H1 (cell line): ENCODE data around the gene ZNF691.

ENCODE experiments used
- CTCF ChIP-seq, 3 experiments: IDR thresholded peaks; 1 replicate in 2 of 3; 2 replicates in 1 of 3; pipeline versions ENCODE4 v1.5.1 to v1.6.1; 2011; ENCODE audit warnings: low read length in 3 of 3, mild to moderate bottlenecking in 3 of 3, inconsistent platforms in 2 of 3, low read depth in 1 of 3, moderate library complexity in 1 of 3; ENCODE audit not compliant: insufficient read depth in 1 of 3; ENCODE audit errors: control extremely low read depth in 1 of 3
- EZH2 ChIP-seq: fragments of 200-600 bp; sonication (generic); IDR thresholded peaks from 2 replicates; pipeline ENCODE4 v1.7.1; 2012; ENCODE audit warnings: low read depth, mild to moderate bottlenecking, moderate library complexity, low read length, inconsistent platforms; ENCODE audit not compliant: severe bottlenecking
- PHF8 ChIP-seq: fragments of 200-600 bp; sonication (generic); conservative IDR thresholded peaks from 2 replicates; pipeline ENCODE4 v1.7.1; 2012; ENCODE audit warnings: low read depth, mild to moderate bottlenecking, inconsistent platforms, low read length, moderate library complexity
- TCF12 ChIP-seq: IDR thresholded peaks from 2 replicates; pipeline ENCODE4 v1.6.1; 2011; ENCODE audit warnings: low read depth, mild to moderate bottlenecking, low read length

DNA sequence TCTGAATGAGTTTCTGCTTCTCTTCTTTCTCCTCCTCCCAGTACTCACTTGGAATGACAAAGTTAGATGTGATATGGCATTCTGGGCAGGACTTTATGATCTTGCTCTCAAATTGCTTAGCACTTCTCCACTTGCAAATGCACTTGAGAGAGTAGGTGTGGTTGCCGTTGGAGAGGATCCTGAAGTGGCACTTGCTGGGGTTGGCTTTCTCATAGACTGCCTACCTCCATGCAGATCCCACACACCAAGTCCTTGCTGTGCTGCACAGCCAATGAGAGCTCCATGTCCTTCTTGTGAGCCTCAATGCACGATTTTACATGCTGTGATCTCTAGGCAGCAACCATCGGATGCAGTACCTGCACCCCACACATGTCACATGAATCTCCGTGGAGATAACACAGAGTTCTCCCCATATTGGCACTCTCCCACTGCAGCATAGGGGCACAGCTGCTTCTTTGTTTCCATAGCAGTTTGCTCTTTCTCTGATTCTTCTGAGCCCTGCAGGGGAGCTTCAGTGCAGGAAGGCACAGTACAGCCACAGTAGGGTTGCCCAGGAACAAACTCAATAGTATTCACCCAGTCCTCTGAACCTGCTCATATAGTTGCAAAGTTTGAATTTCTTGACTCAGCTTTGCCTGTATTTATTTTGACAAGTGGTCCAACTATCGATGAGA lies 45.2 kb downstream of the ZNF691 start:
- TF ChIP-seq CTCF (IDR thresholded peaks at IDR 0.05; ENCODE audit: control extremely low read depth in 1 of 3, insufficient read depth in 1 of 3, low read depth in 1 of 3, low read length in 3 of 3): no peak
- no peak for TF ChIP-seq EZH2
- no peak for TF ChIP-seq TCF12
- no peak for TF ChIP-seq PHF8
